GM18868 (cell line): ENCODE measurements around the gene XRCC3.

ENCODE experiments used
- ATAC-seq: cut with Tn5 transposase; IDR thresholded peaks from one replicate; pipeline ENCODE4 v1.9.1; 2021; ENCODE audit warnings: mild to moderate bottlenecking, moderate library complexity; ENCODE audit not compliant: unreplicated experiment

Gene XRCC3

GRCh38 chr14:103738701-103739451 is 23.6 kb upstream of the XRCC3 start:
- no peak for ATAC-seq

- no peak for ATAC-seq
Observed at GRCh38 chr14:103738166-103738565, 22.9 kb upstream of the XRCC3 start.

- ATAC-seq: no peak
Observed at GRCh38 chr14:103737432-103738045, 22.3 kb upstream of the XRCC3 start.

- ATAC-seq: no peak
Observed at GRCh38 chr14:103736546-103737431, 21.5 kb upstream of the XRCC3 start.

GRCh38 chr14:103735815-103736545 is 20.7 kb upstream of the XRCC3 start:
- ATAC-seq: no peak

- ATAC-seq: no peak
Observed at GRCh38 chr14:103735439-103735814, 20.2 kb upstream of the XRCC3 start.

- ATAC-seq: no peak
Observed at GRCh38 chr14:103735022-103735421, 19.8 kb upstream of the XRCC3 start.

- ATAC-seq: no peak
Observed at GRCh38 chr14:103734081-103734888, 19.0 kb upstream of the XRCC3 start.

- no peak for ATAC-seq
Observed at GRCh38 chr14:103733651-103734050, 18.4 kb upstream of the XRCC3 start.

GRCh38 chr14:103732868-103733620 is 17.8 kb upstream of the XRCC3 start:
- ATAC-seq: no peak

- no peak for ATAC-seq
Observed at GRCh38 chr14:103731916-103732867, 16.9 kb upstream of the XRCC3 start.

- ATAC-seq: no peak
Observed at GRCh38 chr14:103731481-103731880, 16.2 kb upstream of the XRCC3 start.

- ATAC-seq: no peak
Observed at GRCh38 chr14:103730490-103731035, 15.3 kb upstream of the XRCC3 start.

- ATAC-seq: no peak
Observed at GRCh38 chr14:103729496-103730448, 14.5 kb upstream of the XRCC3 start.

- no peak for ATAC-seq
Observed at GRCh38 chr14:103728721-103729120, 13.5 kb upstream of the XRCC3 start.

- ATAC-seq: no peak
Observed at GRCh38 chr14:103728141-103728540, 12.9 kb upstream of the XRCC3 start.
